Neural progenitor cell (in vitro differentiated cells): ENCODE results near the gene TEDC1.
A peak's percentile ranks its signal among the peaks of the same experiment; 100 is the strongest.

Experiments
- EZH2 ChIP-seq: fragments of 200-600 bp; sonication (generic); IDR thresholded peaks from 2 replicates; pipeline ENCODE4 v1.6.1; 2017; ENCODE audit warnings: antibody characterized with exemption, mild to moderate bottlenecking, moderate library complexity
- EZH2phosphoT487 ChIP-seq: fragments of 200-600 bp; sonication (generic); IDR thresholded peaks from 2 replicates; pipeline ENCODE4 v1.6.1; 2017; ENCODE audit warnings: antibody characterized with exemption
- TF ChIP-seq, protein P1 (sequence below): fragments of 200-600 bp; sonication (generic); IDR thresholded peaks from 2 replicates; pipeline ENCODE4 v1.5.1; 2017; ENCODE audit warnings: antibody characterized with exemption, mild to moderate bottlenecking

DNA sequence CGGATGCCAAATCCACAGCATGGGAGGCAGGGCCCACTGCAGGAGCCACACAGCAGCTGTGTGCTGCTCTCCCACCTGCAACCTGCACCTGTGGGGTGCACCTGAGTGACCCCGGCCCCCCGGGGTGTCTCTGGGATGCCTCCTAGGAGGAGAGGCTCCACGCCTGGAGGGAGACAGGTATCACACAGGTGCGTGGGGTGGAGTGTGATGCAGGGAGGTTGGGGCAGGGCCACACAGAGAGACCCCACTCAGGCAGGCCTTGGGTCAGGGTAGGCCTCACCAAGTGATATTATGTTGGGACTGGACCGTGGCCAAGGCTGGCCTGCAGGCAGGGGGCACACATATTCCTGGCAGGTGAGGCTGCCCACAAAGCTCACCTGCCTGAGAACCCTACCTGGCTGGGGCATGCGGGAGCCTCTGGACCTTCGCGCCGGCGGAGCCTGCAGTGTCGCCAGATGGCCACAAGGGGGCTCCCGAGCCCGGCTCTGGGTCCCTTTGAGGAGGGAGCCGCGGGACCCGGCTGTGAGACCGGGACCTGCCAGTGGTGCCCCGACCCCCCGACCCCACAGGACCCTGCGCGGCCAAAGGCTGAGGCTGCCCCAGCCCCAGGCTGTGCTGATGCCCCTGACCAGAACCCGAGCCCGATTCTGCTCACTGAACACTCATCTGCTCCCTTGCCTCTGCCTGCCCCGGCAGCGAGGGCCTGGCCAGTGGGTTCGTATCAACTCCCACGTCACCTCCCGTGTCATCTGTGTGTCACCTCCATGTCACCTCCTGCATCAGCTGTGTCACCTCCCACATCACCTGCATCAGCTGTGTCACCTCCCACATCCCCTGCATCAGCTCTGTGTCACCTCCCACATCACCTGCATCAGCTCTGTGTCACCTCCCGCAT, 46.8 kb downstream of the TEDC1 start:
- TF ChIP-seq, protein P1, sequence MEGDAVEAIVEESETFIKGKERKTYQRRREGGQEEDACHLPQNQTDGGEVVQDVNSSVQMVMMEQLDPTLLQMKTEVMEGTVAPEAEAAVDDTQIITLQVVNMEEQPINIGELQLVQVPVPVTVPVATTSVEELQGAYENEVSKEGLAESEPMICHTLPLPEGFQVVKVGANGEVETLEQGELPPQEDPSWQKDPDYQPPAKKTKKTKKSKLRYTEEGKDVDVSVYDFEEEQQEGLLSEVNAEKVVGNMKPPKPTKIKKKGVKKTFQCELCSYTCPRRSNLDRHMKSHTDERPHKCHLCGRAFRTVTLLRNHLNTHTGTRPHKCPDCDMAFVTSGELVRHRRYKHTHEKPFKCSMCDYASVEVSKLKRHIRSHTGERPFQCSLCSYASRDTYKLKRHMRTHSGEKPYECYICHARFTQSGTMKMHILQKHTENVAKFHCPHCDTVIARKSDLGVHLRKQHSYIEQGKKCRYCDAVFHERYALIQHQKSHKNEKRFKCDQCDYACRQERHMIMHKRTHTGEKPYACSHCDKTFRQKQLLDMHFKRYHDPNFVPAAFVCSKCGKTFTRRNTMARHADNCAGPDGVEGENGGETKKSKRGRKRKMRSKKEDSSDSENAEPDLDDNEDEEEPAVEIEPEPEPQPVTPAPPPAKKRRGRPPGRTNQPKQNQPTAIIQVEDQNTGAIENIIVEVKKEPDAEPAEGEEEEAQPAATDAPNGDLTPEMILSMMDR, result peak; percentile 73
- TF ChIP-seq EZH2, result no peak
- no peak for TF ChIP-seq EZH2phosphoT487
